HG02642 (cell line): ENCODE results near the gene MTF2.
"Not testable (repeated sequence)": the region's sequence is repeated elsewhere in the genome, so short reads cannot be mapped to it uniquely, and the experiment has no call there.

Source experiments
- ATAC-seq: cut with Tn5 transposase; IDR thresholded peaks from one replicate; pipeline ENCODE4 v1.9.1; 2021; ENCODE audit warnings: mild to moderate bottlenecking; ENCODE audit not compliant: unreplicated experiment, poor library complexity

MTF2 gene

DNA sequence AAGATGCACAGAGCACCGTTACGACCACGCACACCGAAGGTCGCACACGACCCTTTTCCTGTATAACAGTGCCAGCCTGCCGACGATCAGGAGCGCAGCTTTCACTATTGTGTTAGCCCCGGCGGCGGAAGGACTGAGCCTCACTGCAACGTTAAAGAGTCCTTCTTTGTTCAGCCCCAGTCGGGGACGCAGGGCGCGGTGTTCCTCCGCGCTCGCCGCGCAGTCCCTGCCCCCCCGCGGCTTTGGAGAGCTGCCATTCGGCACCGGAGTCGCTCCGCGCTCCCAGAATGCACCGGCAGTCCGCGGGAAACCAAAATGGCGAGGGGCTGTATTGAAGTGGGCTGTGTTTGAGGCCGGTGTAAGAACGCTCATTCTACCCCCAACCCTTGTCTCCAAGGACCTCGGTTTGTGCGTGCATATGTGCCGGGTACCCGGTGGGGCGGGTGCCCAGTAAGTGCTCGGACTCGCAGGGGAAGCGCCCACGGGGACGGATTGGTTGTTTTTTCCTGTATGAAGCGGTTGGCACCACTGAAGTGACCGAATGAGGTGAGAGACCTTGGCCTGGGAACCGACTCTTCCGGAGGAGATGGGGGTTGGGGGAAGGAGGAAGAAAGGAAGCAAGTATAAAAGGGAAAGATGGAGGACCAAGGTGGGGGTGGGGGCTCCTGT, at the start of gene MTF2:
MTF2 (plus strand) TSS at position 298 of the 669 bp plus-strand sequence; CDS start at position 542, 244 bp downstream.
- ATAC-seq, result peak; percentile 83

DNA sequence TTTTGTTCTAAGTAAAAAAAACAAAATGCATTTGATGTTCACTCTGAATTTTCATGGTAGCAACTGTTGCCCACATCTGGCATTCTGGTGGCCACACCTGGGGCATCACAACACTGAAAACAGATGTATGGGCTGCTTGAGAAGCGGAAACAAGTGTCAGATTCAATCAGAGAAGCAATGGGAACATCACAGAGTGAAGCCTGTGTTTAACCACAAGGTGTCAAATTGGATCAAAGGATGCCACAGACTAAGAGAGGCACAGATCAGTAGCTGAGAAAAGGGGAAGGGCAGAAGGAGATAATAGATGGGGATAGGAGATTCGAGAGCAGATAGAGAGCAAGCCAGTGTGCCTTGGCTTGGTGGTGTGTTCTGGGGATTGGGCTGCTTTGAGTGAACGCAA, 49.8 kb upstream of the MTF2 start:
- no peak for ATAC-seq

DNA sequence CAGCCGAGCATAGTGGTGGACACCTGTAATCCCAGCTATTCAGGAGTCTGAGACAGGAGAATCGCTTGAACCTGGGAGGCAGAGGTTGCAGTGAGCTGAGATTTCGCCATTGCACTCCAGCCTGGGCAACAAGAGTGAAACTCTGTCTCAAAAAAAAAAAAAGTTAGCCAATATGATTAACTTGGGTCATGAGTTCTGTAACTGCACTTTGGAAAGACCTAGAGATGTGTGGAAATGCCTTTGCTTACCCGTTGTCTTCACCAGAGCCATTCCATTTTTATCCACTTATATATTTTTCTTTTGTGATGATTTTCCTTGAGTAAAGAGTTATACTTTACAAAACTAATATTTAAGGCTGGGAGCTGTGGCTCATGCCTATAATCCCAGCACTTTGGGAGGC, 48.9 kb upstream of the MTF2 start:
- ATAC-seq, result not testable (repeated sequence)

DNA sequence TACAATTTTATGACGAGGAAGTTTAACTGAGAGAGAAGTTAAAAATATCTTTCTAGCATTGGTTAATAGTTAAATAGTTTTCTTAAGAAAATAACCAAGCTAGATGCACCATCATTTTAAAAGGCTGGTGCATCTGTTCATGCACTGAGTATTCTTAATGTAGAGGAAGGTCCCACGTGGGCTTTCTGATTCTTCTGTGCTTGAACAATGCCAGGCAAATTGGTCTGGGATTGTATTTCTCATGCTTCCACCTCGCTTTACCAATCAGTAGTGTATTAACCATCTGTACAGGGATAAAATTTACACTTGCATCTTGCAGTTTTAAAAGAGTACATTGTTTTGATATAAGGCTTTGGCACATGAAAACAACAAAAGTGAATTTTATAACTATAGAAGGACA, 47.4 kb upstream of the MTF2 start:
- ATAC-seq, result no peak

DNA sequence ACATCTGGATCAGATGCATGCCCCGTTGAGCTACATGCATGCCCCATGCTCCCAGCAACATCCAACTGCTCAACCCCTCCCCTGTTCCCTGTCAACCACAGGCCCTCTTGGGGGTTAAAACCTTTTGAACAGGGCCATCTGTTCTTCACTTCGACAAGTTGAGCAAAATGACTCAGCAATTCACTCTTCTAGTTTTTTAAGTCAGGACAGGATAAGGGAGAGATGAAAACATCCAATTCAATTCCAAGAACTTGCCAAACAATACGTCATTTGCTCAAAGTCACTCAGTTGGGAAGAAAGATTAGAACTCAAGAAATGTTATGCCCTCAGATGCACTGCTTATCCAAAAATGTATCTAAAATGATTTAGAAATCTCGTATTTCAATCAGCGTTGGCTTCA, 46.1 kb upstream of the MTF2 start:
- no peak for ATAC-seq

DNA sequence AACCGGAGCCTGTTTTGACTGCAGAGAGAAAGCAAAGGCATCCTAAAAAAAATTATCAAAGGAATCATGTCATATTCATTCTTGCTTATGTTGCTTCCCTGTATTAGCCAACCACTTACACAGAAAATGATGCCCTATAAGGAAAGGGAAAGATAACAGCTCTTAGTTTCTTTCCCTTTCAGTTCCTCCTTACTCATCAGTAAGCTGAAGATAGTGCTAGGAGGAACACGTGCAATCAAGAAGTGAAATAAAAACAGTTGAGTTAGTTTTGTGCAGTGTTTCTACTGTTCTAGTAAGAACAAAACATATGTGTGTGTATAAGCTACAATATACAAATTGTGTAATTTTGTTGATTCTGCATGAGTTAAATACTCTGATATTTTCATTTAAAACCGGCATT, 45.3 kb upstream of the MTF2 start:
- ATAC-seq, result peak; percentile 87

DNA sequence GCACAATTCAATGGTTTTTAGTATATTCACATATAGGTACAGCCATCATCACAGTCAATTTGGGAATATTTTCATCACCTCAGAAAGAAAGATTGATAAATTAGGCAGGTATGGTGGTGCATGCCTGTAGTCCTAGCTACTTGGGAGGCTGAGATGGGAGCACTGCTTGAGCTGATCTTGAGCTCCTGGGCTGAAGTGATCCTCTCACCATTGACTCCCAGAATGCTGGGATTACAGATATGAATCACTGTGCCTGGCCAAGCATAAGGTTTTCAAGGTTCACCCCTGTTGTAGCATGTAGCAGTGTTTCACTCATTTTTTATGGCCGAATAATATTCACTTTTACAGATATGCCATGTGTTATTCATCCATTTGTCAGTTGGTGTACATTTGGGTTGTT, 44.7 kb upstream of the MTF2 start:
- no peak for ATAC-seq

DNA sequence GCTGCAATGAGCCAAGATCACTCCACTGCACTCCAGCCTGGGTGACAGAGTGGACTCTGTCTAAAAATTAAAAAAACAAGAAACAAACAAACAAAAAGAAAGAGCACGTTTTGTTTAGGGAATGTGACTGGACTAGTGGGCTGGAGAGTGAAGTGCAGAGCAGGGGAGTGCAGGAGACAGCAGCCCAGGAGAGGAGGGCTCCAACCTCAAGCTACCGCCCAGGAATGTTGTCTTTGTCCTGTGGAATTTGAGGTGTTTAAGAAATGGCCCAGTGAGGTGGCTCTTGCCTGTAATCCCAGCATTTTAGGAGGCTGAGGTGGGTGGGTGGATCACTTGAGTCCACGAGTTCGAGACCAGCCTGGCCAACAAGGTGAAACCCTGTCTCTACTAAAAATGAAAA, 42.4 kb upstream of the MTF2 start:
- ATAC-seq, result no peak

DNA sequence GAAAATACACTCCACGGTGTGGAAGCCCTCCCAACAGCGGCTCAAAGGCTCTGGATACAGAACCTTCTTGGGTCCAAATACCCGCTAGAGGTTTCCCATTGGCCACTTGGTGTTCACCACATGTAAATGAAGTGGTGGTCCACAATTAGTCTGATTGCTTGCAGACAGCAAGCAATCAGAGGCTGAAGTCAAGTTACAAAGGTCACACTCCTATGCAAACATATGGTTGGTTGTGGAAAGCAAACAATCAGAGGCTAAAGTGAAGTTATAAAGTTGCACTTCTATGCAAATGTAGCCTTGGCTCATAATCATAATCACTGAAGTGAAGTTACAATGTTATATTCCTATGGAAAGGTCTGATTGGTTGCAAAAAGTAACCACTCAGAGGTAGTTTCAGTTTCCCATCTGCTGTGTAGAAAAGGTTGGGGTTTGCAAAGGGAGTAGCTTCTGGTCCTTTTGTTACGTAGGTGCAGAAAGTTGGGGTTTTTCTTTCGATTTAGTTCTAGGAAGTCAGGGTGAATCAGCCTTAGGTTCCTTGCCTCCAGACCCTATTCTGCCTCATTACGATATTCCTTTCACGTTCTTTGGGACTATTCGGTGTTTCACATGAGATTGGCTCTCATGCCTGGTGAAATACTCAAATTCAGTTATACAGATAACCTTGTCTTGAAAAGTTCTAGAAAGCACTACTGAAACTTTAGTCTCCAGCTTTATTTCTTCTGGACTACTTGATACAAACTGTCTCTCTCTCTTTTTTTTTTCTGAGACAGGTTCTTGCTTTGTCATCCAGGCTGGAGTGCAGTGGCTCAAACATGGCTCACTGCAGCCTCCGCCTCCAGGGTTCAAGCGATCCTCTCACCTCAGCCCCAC, 36.7 kb upstream of the MTF2 start:
- peak; percentile 77 for ATAC-seq

DNA sequence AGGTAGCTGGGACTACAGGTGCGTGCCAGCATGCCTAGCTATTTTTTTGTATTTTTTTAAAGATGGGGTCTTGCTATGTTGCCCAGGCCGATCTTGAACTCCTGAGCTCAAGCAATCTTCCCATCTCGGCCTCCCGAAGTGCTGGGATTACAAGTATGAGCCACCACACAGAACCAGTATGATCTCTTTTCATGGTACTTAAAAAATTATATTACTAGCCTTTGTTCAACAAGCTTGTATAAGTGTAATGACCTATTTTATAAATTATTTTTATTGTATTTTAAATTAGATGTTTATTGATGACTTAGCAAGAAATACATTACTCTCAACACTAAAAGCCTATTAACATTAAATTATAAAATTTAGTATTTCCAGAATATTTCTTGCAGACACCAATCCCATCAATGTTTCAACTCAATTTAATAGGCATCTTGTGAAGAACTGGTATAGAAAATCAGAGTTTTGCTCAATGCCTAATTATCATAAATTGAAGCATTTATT, 36.0 kb upstream of the MTF2 start:
- ATAC-seq, result no peak

DNA sequence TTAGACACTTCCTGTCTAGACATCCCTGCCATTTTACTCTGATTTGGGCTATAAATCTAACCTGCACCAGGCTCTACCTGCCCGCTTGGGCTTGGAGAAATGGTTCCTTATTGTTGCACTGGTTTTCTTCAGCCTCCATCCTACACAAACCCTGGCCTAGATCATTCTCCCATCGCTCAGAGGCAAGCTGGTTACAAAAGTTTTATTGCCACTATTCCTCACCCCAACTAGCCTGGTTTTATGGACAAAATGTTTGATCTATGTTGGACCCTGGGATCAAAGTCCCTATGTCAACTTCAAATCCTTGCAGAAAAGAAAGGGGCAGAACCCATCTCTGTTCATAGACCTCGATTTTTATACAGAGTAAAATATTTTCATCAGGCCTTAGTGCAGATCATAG, 31.5 kb upstream of the MTF2 start:
- no peak for ATAC-seq

DNA sequence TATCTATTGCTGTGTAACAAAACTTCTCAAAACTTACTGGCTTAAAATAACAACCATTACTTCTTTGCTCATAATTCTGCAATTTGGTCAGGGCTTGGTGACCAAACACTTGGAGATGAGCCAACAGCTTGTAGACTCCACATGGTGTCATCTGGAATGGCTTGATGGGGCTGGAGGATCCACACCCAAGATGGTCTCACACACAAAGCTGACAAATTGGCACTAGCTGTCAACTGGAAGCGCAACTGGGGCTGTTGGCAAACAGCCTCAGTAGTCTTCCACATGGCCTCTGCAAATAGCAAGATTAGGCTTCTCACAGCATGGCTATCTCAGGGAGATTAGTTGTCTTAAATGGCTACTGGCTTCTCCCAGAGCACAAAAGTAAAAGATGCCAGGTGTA, 27.1 kb upstream of the MTF2 start:
- ATAC-seq, result no peak

DNA sequence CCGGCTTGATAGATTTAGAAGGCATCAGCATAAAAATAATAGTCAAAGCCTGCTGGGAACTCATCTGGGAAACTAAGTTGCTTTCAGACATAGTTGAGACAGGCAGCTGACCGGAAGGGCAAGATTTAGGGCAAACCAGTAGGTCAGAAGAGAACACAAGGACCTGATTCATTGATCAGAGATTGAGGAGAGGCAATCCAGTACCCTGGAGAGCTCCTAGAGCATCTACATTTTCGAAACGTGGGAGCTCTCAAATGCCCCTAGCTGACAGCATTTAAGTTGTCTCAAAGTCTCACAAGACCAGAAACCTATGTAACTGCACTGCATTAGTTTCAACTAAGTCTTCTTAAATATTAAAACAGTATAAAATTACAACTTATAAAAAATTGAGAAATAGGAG, 22.9 kb upstream of the MTF2 start:
- ATAC-seq, result no peak

DNA sequence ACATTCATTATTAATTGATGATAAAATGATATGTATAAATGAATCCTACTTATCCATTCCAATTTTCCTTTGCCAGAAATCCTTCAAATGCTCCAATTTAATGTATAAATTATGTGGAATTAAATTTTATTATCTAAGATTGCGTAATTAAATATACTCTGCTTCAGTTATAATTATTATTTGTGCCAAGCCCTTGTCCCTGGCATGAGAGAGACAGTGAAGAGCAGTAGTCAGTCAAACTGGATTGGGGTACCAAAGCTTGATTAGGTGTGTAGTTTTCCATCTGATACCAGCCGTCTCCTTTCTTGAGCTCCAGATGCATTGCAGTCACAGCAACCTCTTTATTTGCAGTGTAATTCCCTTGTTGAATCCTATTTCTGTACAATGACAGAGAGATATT, 22.4 kb upstream of the MTF2 start:
- no peak for ATAC-seq

DNA sequence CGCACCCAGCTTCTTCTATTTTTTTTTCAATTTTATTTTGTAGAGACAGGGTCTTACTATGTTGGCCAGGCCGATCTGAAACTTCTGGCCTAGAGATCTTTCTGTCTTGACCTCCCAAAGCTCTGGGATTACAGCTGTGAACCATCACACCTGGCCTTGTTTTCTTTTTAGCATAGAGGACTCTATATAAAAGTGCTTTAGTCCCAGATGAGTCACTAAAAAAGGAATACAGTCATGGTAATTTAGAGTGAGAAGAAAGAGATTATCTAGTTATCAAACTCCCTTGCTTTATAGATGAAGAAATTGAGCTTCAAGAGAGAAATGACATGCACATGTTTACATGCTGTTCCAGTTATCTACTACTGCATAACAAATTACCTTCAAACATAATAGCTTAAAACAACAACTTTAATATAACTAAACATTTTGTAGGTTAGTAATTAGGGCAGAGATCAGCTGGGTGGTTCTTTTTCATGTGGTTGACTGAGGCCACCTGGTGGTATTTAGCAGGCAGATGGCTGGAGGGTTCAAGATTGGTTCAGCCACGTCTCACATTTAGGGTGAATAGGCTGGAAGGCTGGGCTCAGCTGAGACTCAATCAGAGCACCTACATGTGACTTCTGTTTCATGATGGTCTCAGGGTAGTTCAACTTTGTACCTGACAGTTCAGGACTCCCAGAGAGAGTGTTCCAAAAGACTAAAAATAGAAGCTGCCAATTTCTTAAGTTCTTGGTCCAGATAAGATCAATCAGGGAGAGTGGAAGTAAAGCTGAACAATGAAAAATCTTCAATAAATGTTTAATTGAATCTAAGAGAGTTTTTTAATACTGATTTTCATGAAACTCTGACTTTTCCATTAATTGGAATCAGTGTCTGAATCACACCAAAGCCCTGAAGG, 16.9 kb upstream of the MTF2 start:
- peak; percentile 69 for ATAC-seq

DNA sequence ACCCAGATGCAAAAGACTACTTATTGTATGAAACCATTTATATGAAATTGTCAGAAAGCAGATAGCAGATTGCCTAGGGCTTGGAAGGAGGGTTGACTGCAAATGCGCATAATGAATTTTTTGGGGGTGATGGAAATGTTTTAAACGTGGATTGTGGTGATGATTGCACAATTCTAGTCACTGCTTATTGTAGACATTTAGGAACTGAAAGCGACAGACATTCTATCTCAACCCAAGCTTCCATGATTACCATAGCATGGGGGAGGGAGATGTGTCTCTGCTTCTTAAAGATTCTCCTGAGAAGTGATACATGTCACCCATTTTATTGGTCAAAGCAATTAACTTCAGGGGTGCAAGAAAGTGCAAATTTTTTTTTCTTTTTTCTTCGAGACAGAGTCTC, 2.8 kb upstream of the MTF2 start:
- no peak for ATAC-seq

DNA sequence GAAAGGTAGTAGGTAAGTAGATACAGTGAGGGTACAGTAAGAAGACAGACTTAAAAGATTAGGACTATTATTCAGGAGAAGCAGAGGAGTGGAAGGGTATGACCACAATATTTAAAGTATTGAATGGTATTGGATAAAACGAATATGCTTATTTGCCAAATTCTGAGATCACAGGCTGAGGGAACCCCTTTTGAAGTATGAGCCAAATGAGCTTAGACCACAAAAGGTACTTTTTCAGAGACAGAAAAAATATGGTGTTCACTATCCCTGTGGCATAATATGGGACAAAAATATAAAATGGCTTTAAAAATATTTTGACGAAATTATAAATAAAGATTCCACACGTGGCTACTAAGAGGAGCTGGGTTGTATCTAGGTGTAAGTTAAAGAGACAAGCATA, 880 bp upstream of the MTF2 start:
- ATAC-seq, result no peak

DNA sequence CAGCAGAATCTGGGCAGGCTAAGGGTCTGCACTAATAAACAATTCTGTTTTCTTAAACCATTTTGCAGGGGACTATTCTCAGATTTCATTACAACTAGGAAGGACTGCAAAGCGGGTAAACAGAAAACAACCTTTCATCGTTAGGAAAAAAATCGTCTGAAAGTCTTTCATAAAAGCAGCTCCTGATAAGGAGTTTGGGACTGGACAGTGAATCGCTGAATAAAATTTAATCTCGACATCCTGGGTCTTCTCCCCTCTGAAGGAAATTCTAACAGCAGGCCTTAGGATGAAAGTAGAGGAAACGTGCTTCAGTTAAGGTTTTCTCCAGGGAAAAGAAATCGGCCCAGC, 471 bp upstream of the MTF2 start:
- no peak for ATAC-seq

DNA sequence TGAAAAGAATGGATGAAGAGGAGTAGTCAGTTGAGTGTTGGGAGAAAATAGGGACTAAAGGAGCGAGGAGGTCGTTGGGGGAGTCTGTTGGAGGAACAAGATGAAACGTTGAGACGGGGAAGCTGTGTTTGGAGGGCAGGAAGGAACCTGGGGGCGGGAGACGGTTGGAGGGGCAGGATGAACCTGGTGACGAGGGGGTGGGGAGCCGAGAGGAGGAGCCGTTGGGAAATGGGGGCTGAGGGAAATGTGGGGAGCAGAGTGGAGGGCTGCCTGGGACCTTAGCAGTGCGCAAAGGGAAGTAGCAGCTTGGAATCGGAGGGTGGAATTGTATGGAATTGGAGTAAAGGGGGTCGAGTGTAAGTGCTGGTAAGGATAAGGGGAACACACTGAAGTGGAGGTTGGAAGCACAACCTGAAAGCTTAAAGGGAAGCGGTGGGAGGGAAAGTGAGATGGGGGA, 630 bp downstream of the MTF2 start:
- ATAC-seq, result no peak

DNA sequence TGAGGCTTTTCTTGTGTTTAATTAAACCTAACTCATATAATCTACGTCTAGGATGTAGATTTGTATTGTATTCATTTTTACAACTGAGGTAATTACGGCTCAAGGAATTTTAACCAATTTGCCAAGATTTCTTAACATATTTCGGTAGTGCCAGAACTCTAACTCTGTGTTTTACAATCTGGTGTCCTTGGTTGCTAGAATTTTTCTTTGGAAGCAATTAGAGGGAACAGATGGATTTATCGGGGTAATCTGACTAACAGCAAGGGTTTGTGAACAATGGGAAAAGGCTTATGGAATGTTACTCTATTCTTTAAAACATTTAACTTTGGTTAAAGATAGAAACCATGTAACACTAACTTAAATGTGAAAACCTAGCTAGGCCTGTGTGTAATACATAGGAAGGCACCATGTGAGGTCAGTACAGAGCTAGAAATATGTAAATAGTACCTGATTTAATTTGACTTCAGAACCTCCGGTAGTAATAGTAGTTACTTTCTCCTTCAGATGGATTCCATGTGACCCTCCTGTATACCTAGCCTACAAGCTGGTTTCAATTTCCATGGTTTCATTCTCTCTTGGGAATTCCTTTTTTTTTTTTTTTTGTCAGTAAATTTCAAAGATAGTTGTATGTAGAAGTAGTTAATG, 1.2 kb downstream of the MTF2 start:
- peak; percentile 50 for ATAC-seq
